Measurements from ENCODE around the gene MAZ. TPM values are rescaled to one million over a fixed set of nuclear protein-coding genes. Genes with fewer than 3 reads are reported as not detected.
A peak's percentile ranks its signal among the peaks of the same experiment; 100 is the strongest.

The MAZ gene
- total and polyA plus RNA-seq, 2 donors (not counting 3 experiments of a cell fraction or from before 2014, with no cell fraction given): 165 to 311 TPM

GRCh38 chr16:29857133-29857760 lies 50.9 kb downstream of the MAZ start:
- no peaks in the 10 kb centered on the region for H3K9me3 ChIP-seq (replicated peaks; ENCODE audit: control insufficient read depth, insufficient read depth, low read length)
- no peak overlapping the region for H2AFZ ChIP-seq (ENCODE audit: low read depth, low read length)
- dilution Hi-C loops (cut with MboI; ENCODE audit: extremely low pct_ligation_motif_present, low sequenced_read_pairs): no loop called here
- intact Hi-C loops (cut with micrococcal nuclease): no loop called here
- H3K9me1 ChIP-seq (replicated peaks; ENCODE audit: control insufficient read depth, extremely low read depth, insufficient read depth, low read length): no peaks in the 10 kb centered on the region
- H3K27me3 ChIP-seq (ENCODE audit: control insufficient read depth in 2 of 2, insufficient read depth in 2 of 2, low read length in 2 of 2): no peaks in the 10 kb centered on the region
- H4K20me1 ChIP-seq (replicated peaks; ENCODE audit: control insufficient read depth, extremely low read depth, insufficient read depth, low read length): no peaks in the 10 kb centered on the region
- H3K36me3 ChIP-seq (ENCODE audit: control insufficient read depth in 2 of 2, extremely low read depth in 1 of 2, insufficient read depth in 2 of 2, low read length in 2 of 2): peaks cover 0 to 19% of the 10 kb centered on the region in 2 experiments
- no peak overlapping the region for H3K27ac ChIP-seq (ENCODE audit: insufficient read depth, low read depth, low read length)
- H3K4me1 ChIP-seq (ENCODE audit: control insufficient read depth, extremely low read depth, insufficient read depth, low read length): peaks cover 10% of the 10 kb centered on the region
- peaks cover 10% of the 10 kb centered on the region for H3K79me2 ChIP-seq (ENCODE audit: control insufficient read depth, insufficient read depth, low read length)
- CTCF ChIA-PET: interaction anchor here (2.5 kb wide), 1 partner anchor 9 kb away, joined by 24 read pairs; no protein-coding TSS in a partner anchor
- no peak for DNase-seq (ENCODE audit: low read depth, low spot score)
- no peak overlapping the region for H3K9ac ChIP-seq (replicated peaks; ENCODE audit: extremely low read depth, insufficient read depth, low read length)
- no peak overlapping the region for H3K4me3 ChIP-seq (replicated peaks in 1 of 3; ENCODE audit: insufficient read depth in 1 of 3, low read depth in 1 of 3, low read length in 3 of 3)
- no peak overlapping the region for H3K4me2 ChIP-seq (ENCODE audit: insufficient read depth, low read length)
- BruUV-seq (replicated peaks): no TSS peak
- FAIRE-seq: no peak
- TF ChIP-seq POLR2AphosphoS5 (IDR thresholded peaks at IDR 0.05; ENCODE audit: insufficient read depth, low read depth, low read length) (peak; percentile 15), GATA2 (IDR thresholded peaks at IDR 0.05; ENCODE audit: insufficient read depth, insufficient read length, low read depth, low read length) (no peak)
- POLR2A ChIA-PET: no interaction called here

- intact Hi-C loops (cut with micrococcal nuclease): no loop called here
- no peak for TF ChIP-seq EZH2 (IDR thresholded peaks at IDR 0.05; ENCODE audit: borderline replicate concordance, low read depth, low read length, severe bottlenecking)
- no peak for TF ChIP-seq JUN (IDR thresholded peaks at IDR 0.05; ENCODE audit: borderline replicate concordance, insufficient read depth, insufficient read length, low read depth)
- no peak overlapping the region for H3K4me3 ChIP-seq (replicated peaks in 1 of 3; ENCODE audit: insufficient read depth in 1 of 3, low read depth in 1 of 3, low read length in 3 of 3)
- no peaks in the 10 kb centered on the region for H3K9me1 ChIP-seq (replicated peaks; ENCODE audit: control insufficient read depth, extremely low read depth, insufficient read depth, low read length)
- BruUV-seq (replicated peaks): TSS peak; percentile 12
- ChIA-PET POLR2A (no interaction called here), CTCF (interaction anchor here (2.5 kb wide), 1 partner anchor 10 kb away, joined by 24 read pairs; no protein-coding TSS in a partner anchor)
- H3K9ac ChIP-seq (replicated peaks; ENCODE audit: extremely low read depth, insufficient read depth, low read length): no peak overlapping the region
- no peak overlapping the region for H2AFZ ChIP-seq (ENCODE audit: low read depth, low read length)
- peaks cover 0 to 19% of the 10 kb centered on the region in 2 experiments for H3K36me3 ChIP-seq (ENCODE audit: control insufficient read depth in 2 of 2, extremely low read depth in 1 of 2, insufficient read depth in 2 of 2, low read length in 2 of 2)
- dilution Hi-C loops (cut with MboI; ENCODE audit: extremely low pct_ligation_motif_present, low sequenced_read_pairs): no loop called here
- H3K27me3 ChIP-seq (ENCODE audit: control insufficient read depth in 2 of 2, insufficient read depth in 2 of 2, low read length in 2 of 2): no peaks in the 10 kb centered on the region
- no peaks in the 10 kb centered on the region for H3K9me3 ChIP-seq (replicated peaks; ENCODE audit: control insufficient read depth, insufficient read depth, low read length)
- H3K27ac ChIP-seq (ENCODE audit: insufficient read depth, low read depth, low read length): no peak overlapping the region
- peaks cover 7% of the 10 kb centered on the region for H3K4me1 ChIP-seq (ENCODE audit: control insufficient read depth, extremely low read depth, insufficient read depth, low read length)
- no peak for DNase-seq (ENCODE audit: low read depth, low spot score)
- peaks cover 14% of the 10 kb centered on the region for H3K79me2 ChIP-seq (ENCODE audit: control insufficient read depth, insufficient read depth, low read length)
- no peaks in the 10 kb centered on the region for H4K20me1 ChIP-seq (replicated peaks; ENCODE audit: control insufficient read depth, extremely low read depth, insufficient read depth, low read length)
- no peak for FAIRE-seq
- H3K4me2 ChIP-seq (ENCODE audit: insufficient read depth, low read length): no peak overlapping the region
Measured at GRCh38 chr16:29858149-29858849, 52.0 kb downstream of the MAZ start.

Data from endothelial cell of umbilical vein (primary cell).